GM23248 (cell line): Measurements from ENCODE around the gene LTBR.

ENCODE experiments used
- EZH2 ChIP-seq: fragments of 200-600 bp; sonication (generic); IDR thresholded peaks from 2 replicates; pipeline ENCODE4 v1.6.1; 2018; ENCODE audit warnings: antibody characterized with exemption, mild to moderate bottlenecking; ENCODE audit not compliant: insufficient read depth, poor library complexity, severe bottlenecking
- EZH2phosphoT487 ChIP-seq: fragments of 200-600 bp; sonication (generic); IDR thresholded peaks from 2 replicates; pipeline ENCODE4 v1.6.1; 2018; ENCODE audit warnings: antibody characterized with exemption, moderate library complexity, mild to moderate bottlenecking, low read depth; ENCODE audit not compliant: insufficient read depth

- no peak for TF ChIP-seq EZH2phosphoT487
- no peak for TF ChIP-seq EZH2
These were observed 46.4 kb downstream of the LTBR start for GRCh38 chr12:6430124-6430989.
